Measurements from ENCODE around the gene CTBP1.

CTBP1 gene

GRCh38 chr4:1249731-1250526, 999 bp upstream of the CTBP1 start:
- H3K27ac Mint-ChIP-seq, result peak overlapping the region; percentile 97
- peaks cover 34% of the 10 kb centered on the region for H3K36me3 Mint-ChIP-seq (ENCODE audit: low read depth)
- no peaks in the 10 kb centered on the region for H3K27me3 Mint-ChIP-seq
- peaks cover 73% of the 10 kb centered on the region for H3K4me1 Mint-ChIP-seq
- DNase-seq, result peak; percentile 65
- peaks cover 8% of the 10 kb centered on the region for H3K9me3 Mint-ChIP-seq
- peak overlapping the region; percentile 85 for H3K4me3 Mint-ChIP-seq
- peak; percentile 31 for ATAC-seq

- Mint-ChIP-seq H3K4me1 (peaks cover 72% of the 10 kb centered on the region), H3K4me3 (peak overlapping the region; percentile 85), H3K27ac (peak overlapping the region; percentile 97), H3K27me3 (no peaks in the 10 kb centered on the region), H3K36me3 (ENCODE audit: low read depth) (peaks cover 30% of the 10 kb centered on the region), H3K9me3 (peaks cover under 1% of the 10 kb centered on the region)
- peak; percentile 58 for ATAC-seq
- peak; percentile 82 for DNase-seq
Observed at GRCh38 chr4:1249148-1249730, 309 bp upstream of the CTBP1 start.

- Mint-ChIP-seq H3K27ac (peak overlapping the region; percentile 84), H3K27me3 (no peaks in the 10 kb centered on the region), H3K36me3 (ENCODE audit: low read depth) (peaks cover 23% of the 10 kb centered on the region), H3K4me3 (peak overlapping the region; percentile 87), H3K9me3 (no peaks in the 10 kb centered on the region), H3K4me1 (peaks cover 70% of the 10 kb centered on the region)
- DNase-seq (no peak), ATAC-seq (no peak)
Observed at GRCh38 chr4:1247864-1248244, 1.1 kb downstream of the CTBP1 start.

GRCh38 chr4:1246901-1247863, 1.7 kb downstream of the CTBP1 start:
- H3K36me3 Mint-ChIP-seq (ENCODE audit: low read depth), result peaks cover 18% of the 10 kb centered on the region
- no peaks in the 10 kb centered on the region for H3K27me3 Mint-ChIP-seq
- H3K4me1 Mint-ChIP-seq, result peaks cover 70% of the 10 kb centered on the region
- ATAC-seq (peak; percentile 2), DNase-seq (peak; percentile 53)
- peak overlapping the region; percentile 84 for H3K27ac Mint-ChIP-seq
- H3K9me3 Mint-ChIP-seq, result no peaks in the 10 kb centered on the region
- peak overlapping the region; percentile 87 for H3K4me3 Mint-ChIP-seq

- DNase-seq, result peak; percentile 28
- H3K27ac Mint-ChIP-seq, result peak overlapping the region; percentile 84
- H3K9me3 Mint-ChIP-seq, result no peaks in the 10 kb centered on the region
- no peaks in the 10 kb centered on the region for H3K27me3 Mint-ChIP-seq
- H3K36me3 Mint-ChIP-seq (ENCODE audit: low read depth), result peaks cover 12% of the 10 kb centered on the region
- H3K4me3 Mint-ChIP-seq, result peak overlapping the region; percentile 87
- ATAC-seq, result no peak
- peaks cover 61% of the 10 kb centered on the region for H3K4me1 Mint-ChIP-seq
Observed at GRCh38 chr4:1246111-1246881, 2.6 kb downstream of the CTBP1 start.

- Mint-ChIP-seq H3K9me3 (no peaks in the 10 kb centered on the region), H3K27me3 (no peaks in the 10 kb centered on the region), H3K4me3 (peak overlapping the region; percentile 17), H3K36me3 (ENCODE audit: low read depth) (peaks cover 10% of the 10 kb centered on the region), H3K27ac (peak overlapping the region; percentile 84), H3K4me1 (peaks cover 54% of the 10 kb centered on the region)
- no peak for ATAC-seq
- no peak for DNase-seq
Observed at GRCh38 chr4:1245481-1246051, 3.4 kb downstream of the CTBP1 start.

- H3K27me3 Mint-ChIP-seq, result no peaks in the 10 kb centered on the region
- ATAC-seq, result no peak
- no peak for DNase-seq
- H3K27ac Mint-ChIP-seq, result peak overlapping the region; percentile 72
- H3K9me3 Mint-ChIP-seq, result no peaks in the 10 kb centered on the region
- no peak overlapping the region for H3K4me3 Mint-ChIP-seq
- H3K36me3 Mint-ChIP-seq (ENCODE audit: low read depth), result peaks cover 6% of the 10 kb centered on the region
- H3K4me1 Mint-ChIP-seq, result peaks cover 48% of the 10 kb centered on the region
Observed at GRCh38 chr4:1244978-1245471, 3.9 kb downstream of the CTBP1 start.

- Mint-ChIP-seq H3K4me1 (peaks cover 45% of the 10 kb centered on the region), H3K4me3 (no peak overlapping the region)
Observed at GRCh38 chr4:1244081-1244977, 4.6 kb downstream of the CTBP1 start.

GRCh38 chr4:1243451-1244080, 5.4 kb downstream of the CTBP1 start:
- H3K9me3 Mint-ChIP-seq, result no peaks in the 10 kb centered on the region
- DNase-seq (no peak), ATAC-seq (no peak)
- no peak overlapping the region for H3K4me3 Mint-ChIP-seq
- H3K27ac Mint-ChIP-seq, result no peak overlapping the region
- H3K27me3 Mint-ChIP-seq, result no peaks in the 10 kb centered on the region
- H3K4me1 Mint-ChIP-seq, result peaks cover 45% of the 10 kb centered on the region
- peaks cover 12% of the 10 kb centered on the region for H3K36me3 Mint-ChIP-seq (ENCODE audit: low read depth)

More at GRCh38 chr4:1244081-1244977, 4.6 kb downstream of the CTBP1 start:
- H3K27me3 Mint-ChIP-seq, result no peaks in the 10 kb centered on the region
- DNase-seq (no peak), ATAC-seq (no peak)
- no peak overlapping the region for H3K27ac Mint-ChIP-seq
- peaks cover 10% of the 10 kb centered on the region for H3K36me3 Mint-ChIP-seq (ENCODE audit: low read depth)
- H3K9me3 Mint-ChIP-seq, result no peaks in the 10 kb centered on the region

- ATAC-seq (no peak), DNase-seq (no peak)
- H3K9me3 Mint-ChIP-seq, result no peaks in the 10 kb centered on the region
- peaks cover 14% of the 10 kb centered on the region for H3K36me3 Mint-ChIP-seq (ENCODE audit: low read depth)
- H3K4me1 Mint-ChIP-seq, result peaks cover 45% of the 10 kb centered on the region
- H3K27ac Mint-ChIP-seq, result no peak overlapping the region
- H3K4me3 Mint-ChIP-seq, result no peak overlapping the region
- H3K27me3 Mint-ChIP-seq, result no peaks in the 10 kb centered on the region
Observed at GRCh38 chr4:1242506-1243450, 6.2 kb downstream of the CTBP1 start.

GRCh38 chr4:1241936-1242505, 6.9 kb downstream of the CTBP1 start:
- no peak overlapping the region for H3K27ac Mint-ChIP-seq
- no peaks in the 10 kb centered on the region for H3K9me3 Mint-ChIP-seq
- peaks cover 14% of the 10 kb centered on the region for H3K36me3 Mint-ChIP-seq (ENCODE audit: low read depth)
- ATAC-seq (no peak), DNase-seq (no peak)
- H3K27me3 Mint-ChIP-seq, result no peaks in the 10 kb centered on the region
- peaks cover 42% of the 10 kb centered on the region for H3K4me1 Mint-ChIP-seq
- no peak overlapping the region for H3K4me3 Mint-ChIP-seq

All from activated naive CD8-positive, alpha-beta T cell treated with anti-CD3 and anti-CD28 coated beads, Interleukin-2, amount 50 U/mL, for 24 hours (primary cell).